HG03342 (cell line): ENCODE measurements around the gene LHX4.

Experiments
- ATAC-seq: cut with Tn5 transposase; IDR thresholded peaks from one replicate; pipeline ENCODE4 v1.9.1; 2021; ENCODE audit warnings: mild to moderate bottlenecking, moderate library complexity; ENCODE audit not compliant: unreplicated experiment

Gene LHX4

GRCh38 chr1:180294711-180295110 lies 64.6 kb downstream of the LHX4 start:
- ATAC-seq, result no peak

GRCh38 chr1:180295999-180296398 lies 65.9 kb downstream of the LHX4 start:
- no peak for ATAC-seq

GRCh38 chr1:180299479-180300221 lies 69.6 kb downstream of the LHX4 start:
- no peak for ATAC-seq

GRCh38 chr1:180301135-180301742 lies 71.2 kb downstream of the LHX4 start:
- no peak for ATAC-seq

- no peak for ATAC-seq
Observed at GRCh38 chr1:180309338-180309737, 79.3 kb downstream of the LHX4 start.

- no peak for ATAC-seq
Observed at GRCh38 chr1:180310095-180310494, 80.0 kb downstream of the LHX4 start.

GRCh38 chr1:180311011-180311730 lies 81.1 kb downstream of the LHX4 start:
- no peak for ATAC-seq

- no peak for ATAC-seq
Observed at GRCh38 chr1:180312926-180313325, 82.9 kb downstream of the LHX4 start.

GRCh38 chr1:180327089-180327488 lies 97.0 kb downstream of the LHX4 start:
- ATAC-seq, result no peak
